Measurements from ENCODE around the gene DUT.

The DUT gene

GRCh38 chr15:48354694-48355303 lies 23.6 kb downstream of the DUT start:
- H3K27me3 ChIP-seq (ENCODE audit: control insufficient read depth, insufficient read depth, low read length), result no peaks in the 10 kb centered on the region
- H3K9ac ChIP-seq (ENCODE audit: low read length), result no peak overlapping the region
- H3K4me3 ChIP-seq (ENCODE audit: low read depth, low read length), result no peak overlapping the region
- no peaks in the 10 kb centered on the region for H3K9me3 ChIP-seq (ENCODE audit: control insufficient read depth, insufficient read depth, low read depth, low read length)
- no peak overlapping the region for H3K27ac ChIP-seq (ENCODE audit: low read depth, low read length)
- H3K4me1 ChIP-seq (ENCODE audit: control insufficient read depth, insufficient read depth, low read length), result peaks cover 6% of the 10 kb centered on the region; the same call in 1 of the 2 replicates
- no peaks in the 10 kb centered on the region for H3K36me3 ChIP-seq (ENCODE audit: control insufficient read depth, insufficient read depth, low read length)

- Histone ChIP-seq H3K4me1 (ENCODE audit: control insufficient read depth, insufficient read depth, low read length) (peaks cover 6% of the 10 kb centered on the region; the same call in 1 of the 2 replicates), H3K27me3 (ENCODE audit: control insufficient read depth, insufficient read depth, low read length) (no peaks in the 10 kb centered on the region), H3K36me3 (ENCODE audit: control insufficient read depth, insufficient read depth, low read length) (no peaks in the 10 kb centered on the region), H3K27ac (ENCODE audit: low read depth, low read length) (no peak overlapping the region), H3K9me3 (ENCODE audit: control insufficient read depth, insufficient read depth, low read depth, low read length) (no peaks in the 10 kb centered on the region), H3K4me3 (ENCODE audit: low read depth, low read length) (no peak overlapping the region), H3K9ac (ENCODE audit: low read length) (no peak overlapping the region)
These were observed 24.1 kb downstream of the DUT start for GRCh38 chr15:48355377-48355776.

GRCh38 chr15:48358229-48359152 lies 27.3 kb downstream of the DUT start:
- H3K4me1 ChIP-seq (ENCODE audit: control insufficient read depth, insufficient read depth, low read length), result peaks cover 6% of the 10 kb centered on the region; the same call in 1 of the 2 replicates
- H3K9me3 ChIP-seq (ENCODE audit: control insufficient read depth, insufficient read depth, low read depth, low read length), result no peaks in the 10 kb centered on the region; the same call in 1 of the 2 replicates
- H3K27ac ChIP-seq (ENCODE audit: low read depth, low read length), result no peak overlapping the region
- no peaks in the 10 kb centered on the region for H3K36me3 ChIP-seq (ENCODE audit: control insufficient read depth, insufficient read depth, low read length)
- no peak overlapping the region for H3K4me3 ChIP-seq (ENCODE audit: low read depth, low read length)
- H3K9ac ChIP-seq (ENCODE audit: low read length), result no peak overlapping the region
- H3K27me3 ChIP-seq (ENCODE audit: control insufficient read depth, insufficient read depth, low read length), result no peaks in the 10 kb centered on the region

- Histone ChIP-seq H3K27ac (ENCODE audit: low read depth, low read length) (no peak overlapping the region), H3K4me3 (ENCODE audit: low read depth, low read length) (no peak overlapping the region), H3K4me1 (ENCODE audit: control insufficient read depth, insufficient read depth, low read length) (peaks cover 6% of the 10 kb centered on the region; the same call in 1 of the 2 replicates), H3K9ac (ENCODE audit: low read length) (no peak overlapping the region), H3K27me3 (ENCODE audit: control insufficient read depth, insufficient read depth, low read length) (no peaks in the 10 kb centered on the region), H3K9me3 (ENCODE audit: control insufficient read depth, insufficient read depth, low read depth, low read length) (no peaks in the 10 kb centered on the region; the same call in 1 of the 2 replicates), H3K36me3 (ENCODE audit: control insufficient read depth, insufficient read depth, low read length) (no peaks in the 10 kb centered on the region)
These were observed 29.6 kb downstream of the DUT start for GRCh38 chr15:48360841-48361240.

GRCh38 chr15:48361685-48362084 lies 30.5 kb downstream of the DUT start:
- Histone ChIP-seq H3K4me1 (ENCODE audit: control insufficient read depth, insufficient read depth, low read length) (peaks cover 6% of the 10 kb centered on the region; the same call in 1 of the 2 replicates), H3K27me3 (ENCODE audit: control insufficient read depth, insufficient read depth, low read length) (no peaks in the 10 kb centered on the region), H3K36me3 (ENCODE audit: control insufficient read depth, insufficient read depth, low read length) (no peaks in the 10 kb centered on the region), H3K9me3 (ENCODE audit: control insufficient read depth, insufficient read depth, low read depth, low read length) (no peaks in the 10 kb centered on the region; the same call in 1 of the 2 replicates), H3K4me3 (ENCODE audit: low read depth, low read length) (no peak overlapping the region), H3K9ac (ENCODE audit: low read length) (no peak overlapping the region), H3K27ac (ENCODE audit: low read depth, low read length) (no peak overlapping the region)

GRCh38 chr15:48363474-48363873 lies 32.2 kb downstream of the DUT start:
- Histone ChIP-seq H3K4me1 (ENCODE audit: control insufficient read depth, insufficient read depth, low read length) (peaks cover 2% of the 10 kb centered on the region; the same call in 1 of the 2 replicates), H3K27ac (ENCODE audit: low read depth, low read length) (no peak overlapping the region), H3K36me3 (ENCODE audit: control insufficient read depth, insufficient read depth, low read length) (no peaks in the 10 kb centered on the region), H3K9me3 (ENCODE audit: control insufficient read depth, insufficient read depth, low read depth, low read length) (no peaks in the 10 kb centered on the region; the same call in 1 of the 2 replicates), H3K27me3 (ENCODE audit: control insufficient read depth, insufficient read depth, low read length) (no peaks in the 10 kb centered on the region), H3K9ac (ENCODE audit: low read length) (no peak overlapping the region), H3K4me3 (ENCODE audit: low read depth, low read length) (no peak overlapping the region)

- H3K9me3 ChIP-seq (ENCODE audit: control insufficient read depth, insufficient read depth, low read depth, low read length), result no peaks in the 10 kb centered on the region; the same call in 1 of the 2 replicates
- H3K4me3 ChIP-seq (ENCODE audit: low read depth, low read length), result no peak overlapping the region
- H3K9ac ChIP-seq (ENCODE audit: low read length), result no peak overlapping the region
- no peaks in the 10 kb centered on the region for H3K36me3 ChIP-seq (ENCODE audit: control insufficient read depth, insufficient read depth, low read length)
- H3K27ac ChIP-seq (ENCODE audit: low read depth, low read length), result no peak overlapping the region
- no peaks in the 10 kb centered on the region for H3K4me1 ChIP-seq (ENCODE audit: control insufficient read depth, insufficient read depth, low read length)
- no peaks in the 10 kb centered on the region for H3K27me3 ChIP-seq (ENCODE audit: control insufficient read depth, insufficient read depth, low read length)
These were observed 34.3 kb downstream of the DUT start for GRCh38 chr15:48365575-48365974.

GRCh38 chr15:48366584-48367312 lies 35.5 kb downstream of the DUT start:
- Histone ChIP-seq H3K9ac (ENCODE audit: low read length) (no peak overlapping the region), H3K4me3 (ENCODE audit: low read depth, low read length) (no peak overlapping the region), H3K27me3 (ENCODE audit: control insufficient read depth, insufficient read depth, low read length) (no peaks in the 10 kb centered on the region), H3K4me1 (ENCODE audit: control insufficient read depth, insufficient read depth, low read length) (no peaks in the 10 kb centered on the region), H3K9me3 (ENCODE audit: control insufficient read depth, insufficient read depth, low read depth, low read length) (no peaks in the 10 kb centered on the region; the same call in 1 of the 2 replicates), H3K36me3 (ENCODE audit: control insufficient read depth, insufficient read depth, low read length) (no peaks in the 10 kb centered on the region), H3K27ac (ENCODE audit: low read depth, low read length) (no peak overlapping the region)

GRCh38 chr15:48367483-48367882 lies 36.3 kb downstream of the DUT start:
- H3K4me1 ChIP-seq (ENCODE audit: control insufficient read depth, insufficient read depth, low read length), result no peaks in the 10 kb centered on the region
- no peak overlapping the region for H3K9ac ChIP-seq (ENCODE audit: low read length)
- no peaks in the 10 kb centered on the region for H3K9me3 ChIP-seq (ENCODE audit: control insufficient read depth, insufficient read depth, low read depth, low read length)
- no peaks in the 10 kb centered on the region for H3K36me3 ChIP-seq (ENCODE audit: control insufficient read depth, insufficient read depth, low read length)
- no peak overlapping the region for H3K27ac ChIP-seq (ENCODE audit: low read depth, low read length)
- no peaks in the 10 kb centered on the region for H3K27me3 ChIP-seq (ENCODE audit: control insufficient read depth, insufficient read depth, low read length)
- H3K4me3 ChIP-seq (ENCODE audit: low read depth, low read length), result no peak overlapping the region

- H3K9ac ChIP-seq (ENCODE audit: low read length), result no peak overlapping the region
- 0 out of 2 replicates have a peak, but pooled peaks cover under 1% of the 10 kb centered on the region for H3K9me3 ChIP-seq (ENCODE audit: control insufficient read depth, insufficient read depth, low read depth, low read length)
- no peaks in the 10 kb centered on the region for H3K4me1 ChIP-seq (ENCODE audit: control insufficient read depth, insufficient read depth, low read length)
- no peak overlapping the region for H3K4me3 ChIP-seq (ENCODE audit: low read depth, low read length)
- no peak overlapping the region for H3K27ac ChIP-seq (ENCODE audit: low read depth, low read length)
- H3K27me3 ChIP-seq (ENCODE audit: control insufficient read depth, insufficient read depth, low read length), result no peaks in the 10 kb centered on the region
- no peaks in the 10 kb centered on the region for H3K36me3 ChIP-seq (ENCODE audit: control insufficient read depth, insufficient read depth, low read length)
These were observed 39.2 kb downstream of the DUT start for GRCh38 chr15:48370460-48370859.
